ENCODE data around the gene VAV1.

DNA sequence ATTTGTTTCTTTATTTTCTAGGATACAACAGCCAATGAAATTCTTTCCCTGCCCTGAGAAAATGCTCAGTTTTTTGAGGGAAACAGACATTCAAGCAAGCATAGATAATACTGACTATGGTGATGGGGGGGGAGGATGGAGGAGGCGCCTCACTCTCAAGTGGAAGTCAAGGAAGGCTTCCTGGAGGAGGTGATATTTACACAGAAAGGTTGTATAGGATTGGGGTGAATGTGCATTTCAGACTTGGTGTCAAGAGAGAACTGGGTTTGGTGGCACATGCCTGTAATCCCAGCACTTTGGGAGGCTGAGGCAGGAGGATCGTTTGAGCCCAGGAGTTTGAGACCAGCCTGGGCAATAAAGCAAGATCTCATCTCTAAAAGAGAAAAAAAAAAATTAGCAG lies 102.7 kb downstream of the VAV1 start:
- TF ChIP-seq CTCF (IDR thresholded peaks at IDR 0.05; ENCODE audit: low read depth, low read length, missing input control) (no peak), YY1 (IDR thresholded peaks at IDR 0.05) (no peak), MAX (IDR thresholded peaks at IDR 0.05) (no peak), ZBTB33 (IDR thresholded peaks at IDR 0.05) (no peak), TAF1 (conservative IDR thresholded peaks at IDR 0.05) (no peak), JUND (IDR thresholded peaks at IDR 0.05) (no peak)
